Ascending aorta (tissue), 2 donors: ENCODE results near the gene ARHGAP10. TPM values are rescaled to one million over a fixed set of nuclear protein-coding genes. Genes with fewer than 3 reads are reported as not detected.

Source experiments
- DNase-seq, 2 donors: peaks; one replicate each; pipeline ENCODE4 v3.0.0-alpha.2; 2019; ENCODE audit warnings: low spot score in 2 of 2
- H3K27ac ChIP-seq, 2 donors: fragments of 200-600 bp; sonication (generic); one replicate each; pipeline ENCODE4 v1.5.1; 2016 to 2017; ENCODE audit warnings: mild to moderate bottlenecking in 1 of 2
- H3K27me3 ChIP-seq: fragments of 200-600 bp; sonication (generic); one replicate; pipeline ENCODE4 v1.5.1; 2017
- H3K36me3 ChIP-seq, 2 donors: fragments of 200-600 bp; sonication (generic); one replicate each; pipeline ENCODE4 v1.5.1; 2016
- H3K4me1 ChIP-seq, 2 donors: fragments of 200-600 bp; sonication (generic); one replicate each; pipeline ENCODE4 v1.5.1; 2016 to 2017; ENCODE audit warnings: mild to moderate bottlenecking in 1 of 2
- H3K4me3 ChIP-seq, 2 donors: fragments of 200-600 bp; sonication (generic); one replicate each; pipeline ENCODE4 v1.5.1; 2016 to 2017; ENCODE audit warnings: mild to moderate bottlenecking in 1 of 2
- H3K9me3 ChIP-seq, 2 donors: fragments of 200-600 bp; sonication (generic); one replicate each; pipeline ENCODE4 v1.5.1; 2016
- CTCF ChIP-seq, 3 experiments: fragments of 200-600 bp in 2 of 3; fragments of 450-650 bp in 1 of 3; sonication (generic) in 2 of 3; IDR thresholded peaks; one replicate each; pipeline ENCODE4 v1.5.1; 2016 to 2019; ENCODE audit warnings: antibody characterized with exemption in 3 of 3, mild to moderate bottlenecking in 1 of 3, moderate library complexity in 1 of 3
- intact Hi-C: fragments of 100-400 bp; cut with DNase I; formaldehyde crosslinking; loops from one replicate; pipeline ENCODE4 v1.15.1; 2023
- total RNA-seq: library from RNA; depleted of rRNA; stranded (reverse); fragments of >200 nt; gene quantifications from one replicate; pipeline ENCODE4 v1.1.0, GENCODE V29; 2016

ARHGAP10 gene
- total RNA-seq, 1 donor from 2014 or later: 77.3 TPM

- peaks cover 0 to 7% of the 10 kb centered on the region in 2 donors for H3K4me1 ChIP-seq
- no peaks in the 10 kb centered on the region for H3K27me3 ChIP-seq
- DNase-seq: no peak
- no peak for TF ChIP-seq CTCF (IDR thresholded peaks at IDR 0.05)
- intact Hi-C loops: no loop called here
- H3K4me3 ChIP-seq: no peak overlapping the region
- no peaks in the 10 kb centered on the region for H3K9me3 ChIP-seq
- peaks cover 16 to 25% of the 10 kb centered on the region in 2 donors for H3K36me3 ChIP-seq
- H3K27ac ChIP-seq: no peak overlapping the region
These were observed 319.5 kb downstream of the ARHGAP10 start for GRCh38 chr4:148051403-148051802.

- Histone ChIP-seq H3K9me3 (no peaks in the 10 kb centered on the region), H3K4me1 (peaks cover 0 to 7% of the 10 kb centered on the region in 2 donors), H3K27me3 (no peaks in the 10 kb centered on the region), H3K4me3 (no peak overlapping the region), H3K36me3 (peaks cover 8 to 17% of the 10 kb centered on the region in 2 donors), H3K27ac (no peak overlapping the region)
- DNase-seq: no peak
- intact Hi-C loops: no loop called here
- no peak for TF ChIP-seq CTCF (IDR thresholded peaks at IDR 0.05)
These were observed 320.6 kb downstream of the ARHGAP10 start for GRCh38 chr4:148052448-148052847.

- intact Hi-C loops: no loop called here
- TF ChIP-seq CTCF (IDR thresholded peaks at IDR 0.05): no peak
- no peak overlapping the region for H3K4me3 ChIP-seq
- H3K9me3 ChIP-seq: no peaks in the 10 kb centered on the region
- no peaks in the 10 kb centered on the region for H3K27me3 ChIP-seq
- H3K27ac ChIP-seq: no peak overlapping the region
- DNase-seq: no peak
- H3K4me1 ChIP-seq: peaks cover 0 to 5% of the 10 kb centered on the region in 2 donors
- H3K36me3 ChIP-seq: peaks cover 6 to 7% of the 10 kb centered on the region in 2 donors
These were observed 321.6 kb downstream of the ARHGAP10 start for GRCh38 chr4:148053298-148054003.

GRCh38 chr4:148054275-148054674 is 322.4 kb downstream of the ARHGAP10 start:
- H3K36me3 ChIP-seq: peaks cover 0 to 6% of the 10 kb centered on the region in 2 donors
- H3K27me3 ChIP-seq: no peaks in the 10 kb centered on the region
- no peak for DNase-seq
- peaks cover 0 to 3% of the 10 kb centered on the region in 2 donors for H3K4me1 ChIP-seq
- no peak for TF ChIP-seq CTCF (IDR thresholded peaks at IDR 0.05)
- H3K4me3 ChIP-seq: no peak overlapping the region
- intact Hi-C loops: no loop called here
- no peak overlapping the region for H3K27ac ChIP-seq
- H3K9me3 ChIP-seq: no peaks in the 10 kb centered on the region

- no peak overlapping the region for H3K27ac ChIP-seq
- peaks cover 0 to 6% of the 10 kb centered on the region in 2 donors for H3K36me3 ChIP-seq
- H3K4me3 ChIP-seq: no peak overlapping the region
- no peaks in the 10 kb centered on the region for H3K9me3 ChIP-seq
- H3K4me1 ChIP-seq: peaks cover 0 to 11% of the 10 kb centered on the region in 2 donors
- no peaks in the 10 kb centered on the region for H3K27me3 ChIP-seq
- intact Hi-C loops: no loop called here
- DNase-seq: no peak
- TF ChIP-seq CTCF (IDR thresholded peaks at IDR 0.05): no peak
These were observed 324.0 kb downstream of the ARHGAP10 start for GRCh38 chr4:148055844-148056243.
